Pons (tissue), 1 donor: ENCODE results near the gene C1orf146.
A peak's percentile ranks its signal among the peaks of the same experiment; 100 is the strongest.
"Not testable (repeated sequence)": the region's sequence is repeated elsewhere in the genome, so short reads cannot be mapped to it uniquely, and the experiment has no call there.

Experiments used
- DNase-seq: peaks from one replicate; pipeline ENCODE4 v3.0.0-alpha.2; 2016; ENCODE audit warnings: low spot score

C1orf146 gene, protein sequence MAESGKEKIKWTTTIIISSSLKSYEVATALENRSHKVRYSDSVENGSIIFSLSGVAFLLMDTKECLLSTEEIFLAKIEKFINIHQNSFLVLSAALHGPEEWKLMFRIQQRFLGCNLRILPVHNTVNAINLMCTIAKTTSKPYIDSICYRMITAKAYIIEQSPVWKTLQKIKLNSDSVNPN

DNA sequence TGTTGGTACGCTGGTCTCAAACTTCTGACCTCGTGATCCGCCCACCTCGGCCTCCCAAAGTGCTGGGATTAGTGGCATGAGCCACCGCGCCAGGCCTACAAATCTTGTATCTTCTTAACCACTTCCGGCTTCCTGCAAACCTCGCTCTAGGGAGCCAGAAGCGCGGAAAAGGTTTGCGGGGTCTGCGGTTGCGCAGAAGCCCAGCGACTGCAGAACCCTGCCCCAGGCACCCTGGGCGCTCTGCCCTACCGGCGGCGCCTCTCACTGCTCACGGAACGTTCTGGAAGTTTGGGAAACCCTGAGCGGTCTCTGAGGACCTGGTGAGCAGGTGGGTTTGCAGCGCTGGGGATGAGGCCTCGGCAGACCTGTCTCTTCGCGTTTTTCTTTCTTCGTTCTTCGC lies at the start of gene C1orf146:
C1orf146 (plus strand) TSS at position 195 of the 400 bp plus-strand sequence. CDS start 13,506 bp downstream, outside the sequence.
- DNase-seq = no peak

DNA sequence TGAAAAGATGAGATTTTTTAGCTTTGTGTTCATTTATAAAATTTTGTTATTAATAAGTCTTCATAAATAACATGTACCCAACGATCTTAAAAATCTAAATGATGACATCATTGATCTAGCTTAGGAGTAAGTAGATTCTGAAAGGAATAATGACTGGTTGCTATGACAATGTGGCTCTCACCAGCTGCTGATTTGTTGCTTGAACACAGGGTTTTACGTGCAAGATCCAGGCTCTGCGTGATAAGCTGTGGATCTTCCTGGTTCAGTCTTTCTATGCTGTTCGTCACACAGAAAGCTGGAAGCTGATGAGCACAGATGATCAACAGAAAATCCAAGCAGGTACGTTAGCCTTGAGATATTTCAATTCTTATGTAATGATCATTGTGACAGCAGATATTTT lies 49.1 kb upstream of the C1orf146 start:
- DNase-seq = peak; percentile 42

DNA sequence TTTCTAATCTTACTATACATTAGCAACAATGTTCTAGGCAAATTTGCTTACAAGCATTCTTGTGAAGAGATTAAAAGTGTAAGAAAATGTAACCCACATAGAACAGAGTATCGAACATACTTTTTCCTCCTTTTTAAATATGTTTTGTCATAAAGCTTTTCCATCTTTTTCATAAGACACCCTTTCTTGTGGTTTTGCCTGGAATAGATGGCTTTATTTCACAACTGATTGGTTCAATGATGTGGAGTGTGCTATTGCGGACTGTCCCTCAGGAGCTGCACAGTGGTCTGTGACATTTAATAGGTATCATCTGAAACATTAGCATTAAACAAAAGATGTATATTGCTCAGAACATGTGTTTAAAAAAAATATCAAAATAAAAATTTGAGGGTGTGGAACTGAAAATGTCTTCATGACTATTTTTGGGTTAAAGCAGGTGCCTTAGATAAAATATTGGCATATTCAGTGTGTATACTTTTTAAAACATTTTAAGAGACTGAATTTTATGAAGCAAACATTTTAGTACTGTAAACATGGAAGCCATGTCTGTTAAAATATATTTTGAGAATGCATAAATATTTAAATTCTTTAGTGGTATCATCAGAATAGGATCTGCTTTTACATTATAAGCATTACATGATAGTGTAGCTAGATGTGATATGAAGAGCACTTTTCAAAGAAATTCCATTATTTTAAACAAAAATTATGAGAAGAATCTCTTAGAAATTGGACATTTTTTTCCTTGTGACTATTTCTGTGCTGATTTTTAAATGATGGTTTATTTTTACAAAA lies 48.3 kb upstream of the C1orf146 start:
- peak; percentile 5 for DNase-seq

DNA sequence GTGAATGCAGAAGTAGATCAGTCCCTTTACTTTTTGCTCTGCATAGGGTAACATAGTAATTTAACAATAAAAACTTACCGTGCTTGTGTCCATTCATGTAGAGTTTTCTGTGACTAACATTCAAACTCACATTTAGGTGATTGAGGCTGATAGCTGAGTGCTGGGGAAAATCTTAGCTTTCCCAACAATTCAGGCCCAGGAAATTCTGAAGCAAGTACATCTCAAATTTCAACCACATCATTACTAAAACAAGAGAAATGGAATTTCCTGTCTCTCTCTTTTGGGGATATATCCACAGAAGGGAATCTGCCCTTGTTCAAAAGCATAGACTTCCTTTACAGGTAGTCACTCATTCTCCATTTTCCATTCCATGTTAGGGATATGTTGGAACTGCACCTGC lies 33.1 kb upstream of the C1orf146 start:
- no peak for DNase-seq

DNA sequence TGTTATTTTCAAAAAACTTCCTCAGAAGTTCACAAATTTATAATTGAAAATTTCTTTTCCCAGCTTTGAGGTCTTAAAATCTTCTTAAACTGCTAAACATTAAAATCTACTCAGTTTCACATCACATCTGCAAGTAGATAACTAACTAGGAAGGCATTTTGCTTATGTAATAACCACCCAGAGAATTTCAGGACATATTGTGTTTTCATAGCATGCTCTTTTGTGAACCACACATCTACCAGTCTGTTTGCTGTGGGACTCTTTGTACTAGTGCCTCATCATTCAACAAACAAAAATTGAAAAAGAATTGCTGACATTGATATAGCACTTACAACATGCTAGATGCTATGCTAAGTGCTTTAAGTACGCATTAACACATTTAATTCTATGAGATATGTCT lies 31.6 kb upstream of the C1orf146 start:
- no peak for DNase-seq

DNA sequence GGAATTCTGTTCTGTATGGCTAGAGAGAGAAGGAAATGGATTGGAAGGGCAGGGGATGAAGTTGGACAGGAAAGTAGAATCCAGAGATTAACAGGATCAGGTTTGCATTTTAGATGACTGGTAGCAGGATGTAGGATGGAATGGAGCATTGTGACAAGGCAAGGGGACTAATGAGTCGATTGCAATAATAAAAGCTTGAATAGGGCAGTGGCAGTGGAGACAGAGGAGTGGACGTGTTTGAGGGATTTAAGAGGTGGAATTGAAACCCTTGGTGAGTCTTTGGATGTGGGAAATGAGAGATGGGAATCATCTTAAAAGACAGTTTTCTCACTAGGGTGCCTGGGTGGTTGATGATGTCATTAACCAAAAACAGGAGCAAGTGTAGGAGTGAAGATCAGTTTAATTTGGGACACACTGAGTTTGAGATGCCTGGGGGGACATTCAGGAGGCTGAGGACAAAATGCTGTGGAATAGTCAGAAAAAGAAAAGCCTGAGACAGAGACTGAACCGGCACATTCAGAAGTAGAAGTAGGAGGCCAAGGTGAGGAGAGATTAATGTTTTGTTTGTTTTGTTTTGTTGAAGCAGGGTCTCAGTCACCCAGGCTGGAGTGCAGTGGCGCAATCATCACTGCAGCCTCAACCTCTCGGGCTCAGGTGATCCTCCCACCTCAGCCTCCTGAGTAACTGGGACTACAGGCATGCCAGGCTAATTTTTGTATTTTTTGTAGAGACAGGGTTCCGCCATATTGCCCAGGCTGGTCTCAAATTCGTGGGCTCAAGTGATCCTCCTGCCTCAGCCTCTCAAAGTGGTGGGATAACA lies 29.1 kb upstream of the C1orf146 start:
- no peak for DNase-seq

DNA sequence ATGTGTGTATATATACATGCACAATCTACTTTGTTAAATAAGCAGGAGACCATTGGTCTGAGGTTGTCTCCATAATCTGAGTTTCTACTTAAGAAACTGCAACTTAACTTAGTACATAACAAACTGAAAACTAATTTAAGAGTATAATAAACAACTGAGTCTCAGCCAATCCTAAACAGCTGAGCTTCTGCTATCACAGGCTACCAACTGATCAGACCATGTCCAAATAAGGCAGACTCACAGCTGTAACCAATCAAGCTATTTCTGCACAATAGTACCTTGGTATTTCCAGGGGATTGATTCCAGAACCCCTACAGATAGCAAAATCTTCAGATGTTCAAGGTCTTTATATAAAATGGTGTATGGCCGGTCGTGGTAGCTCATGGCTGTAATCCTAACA lies 26.0 kb upstream of the C1orf146 start:
- DNase-seq = no peak

DNA sequence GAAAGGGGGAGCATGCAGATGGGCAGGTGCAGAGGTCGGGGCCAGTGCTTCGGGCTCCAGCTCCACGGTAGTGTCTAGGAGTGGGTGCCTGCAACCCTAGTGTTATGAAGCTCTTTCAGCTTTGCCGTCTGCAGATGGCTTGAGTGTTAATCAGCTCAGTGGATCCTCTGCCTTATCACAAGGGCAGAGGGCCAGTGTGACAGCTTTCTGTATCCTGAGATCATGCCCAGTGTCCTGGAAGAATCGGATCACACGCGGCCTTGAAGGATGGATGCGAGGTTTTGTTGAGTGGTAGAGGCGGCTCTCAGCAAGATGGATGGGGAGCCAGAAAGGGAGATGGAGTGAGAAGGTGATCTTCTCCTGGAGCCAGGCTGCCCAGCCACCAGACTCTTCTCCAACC lies 25.5 kb upstream of the C1orf146 start:
- no peak for DNase-seq

DNA sequence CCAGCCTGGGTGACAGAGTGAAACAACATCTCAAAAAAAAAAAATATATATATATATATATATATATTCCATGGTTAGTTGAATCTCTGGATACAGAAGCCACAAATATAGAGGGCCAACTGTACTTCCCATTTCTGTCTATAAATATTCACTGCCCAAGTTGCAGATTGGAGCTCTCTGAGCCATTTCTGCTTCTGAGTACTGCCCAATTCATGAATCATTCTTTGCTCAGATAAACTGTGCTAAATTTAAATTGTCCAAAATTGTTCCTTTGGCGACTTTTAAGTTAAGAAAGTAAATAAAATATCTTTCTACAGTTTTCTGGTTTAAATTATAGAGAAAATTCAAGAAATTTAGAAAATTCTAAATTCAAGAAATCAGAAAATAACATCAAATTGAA lies 23.2 kb upstream of the C1orf146 start:
- no peak for DNase-seq

DNA sequence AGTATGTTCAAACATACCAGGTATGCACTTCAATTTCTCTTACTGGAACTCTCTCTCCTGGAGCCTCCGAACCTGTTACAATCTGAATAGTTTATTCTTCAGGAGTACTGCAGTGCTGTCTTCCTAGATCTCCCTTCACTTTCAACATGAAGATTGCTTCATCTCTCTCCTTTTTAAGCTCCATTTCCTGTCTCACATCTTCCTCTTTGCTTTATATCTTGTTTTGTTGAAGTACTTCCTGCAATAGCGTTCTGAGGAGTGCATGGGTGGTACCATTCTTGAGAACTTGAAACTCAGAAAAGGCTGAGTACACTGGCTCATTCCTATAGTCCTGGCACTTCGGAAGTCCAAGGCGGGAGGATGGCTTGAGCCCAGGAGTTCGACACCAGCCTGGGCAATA lies 15.7 kb upstream of the C1orf146 start:
- no peak for DNase-seq

DNA sequence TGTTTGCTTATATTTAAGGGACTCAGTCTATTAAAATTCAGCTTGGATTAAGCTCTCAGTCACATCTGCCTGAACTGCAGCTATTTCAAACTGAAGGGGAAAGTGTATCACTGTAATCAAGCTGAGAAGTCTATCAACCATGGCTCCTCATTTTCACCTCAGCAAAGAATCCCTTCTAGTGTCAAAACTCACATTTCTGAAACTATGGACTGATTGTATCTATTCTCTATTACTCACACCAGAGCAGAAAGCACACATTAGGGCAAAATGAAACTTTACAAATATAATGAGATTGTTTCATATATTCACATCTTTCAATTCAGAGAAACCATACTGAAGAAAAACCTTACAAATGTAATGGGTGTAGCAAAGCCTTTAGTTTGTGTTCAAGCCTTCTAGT lies 14.6 kb upstream of the C1orf146 start:
- DNase-seq = no peak

DNA sequence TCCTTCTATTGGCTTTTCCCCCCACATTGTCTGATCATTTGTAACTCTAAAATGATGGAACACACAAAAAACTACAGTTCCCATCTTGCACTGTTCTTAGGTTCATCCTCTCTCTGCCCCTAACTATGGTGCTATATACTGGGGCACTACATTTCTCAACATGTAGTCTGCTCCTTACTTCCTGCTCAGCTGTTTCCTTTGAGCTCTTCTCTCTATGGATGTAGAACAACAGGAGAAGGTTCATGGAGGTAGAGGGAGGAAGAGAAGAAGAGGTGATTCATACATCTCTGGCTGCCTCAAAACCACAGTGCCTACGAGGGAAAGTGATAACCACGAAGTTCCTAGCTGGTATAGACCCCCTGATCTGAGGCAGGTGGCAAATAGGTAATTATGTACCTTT lies 7.0 kb upstream of the C1orf146 start:
- no peak for DNase-seq

DNA sequence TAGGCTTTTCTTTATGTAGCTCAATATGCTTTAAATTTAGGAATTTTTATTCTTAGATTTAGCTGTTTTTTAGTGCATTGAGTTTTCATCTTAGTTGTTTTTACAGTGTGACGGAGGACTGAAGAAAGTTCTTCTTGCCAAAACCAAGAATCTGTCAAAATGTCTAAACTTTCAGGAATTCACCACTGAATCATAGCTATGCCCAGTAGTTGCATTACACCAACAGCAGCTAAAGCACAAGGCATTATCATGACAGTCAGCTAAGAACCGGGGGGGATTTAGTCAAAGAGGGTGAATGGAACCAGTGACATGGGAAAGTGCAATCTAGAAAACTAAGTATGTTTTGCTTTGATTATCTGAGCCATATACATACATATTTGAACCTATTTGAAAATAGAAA lies 6.5 kb upstream of the C1orf146 start:
- DNase-seq = no peak

DNA sequence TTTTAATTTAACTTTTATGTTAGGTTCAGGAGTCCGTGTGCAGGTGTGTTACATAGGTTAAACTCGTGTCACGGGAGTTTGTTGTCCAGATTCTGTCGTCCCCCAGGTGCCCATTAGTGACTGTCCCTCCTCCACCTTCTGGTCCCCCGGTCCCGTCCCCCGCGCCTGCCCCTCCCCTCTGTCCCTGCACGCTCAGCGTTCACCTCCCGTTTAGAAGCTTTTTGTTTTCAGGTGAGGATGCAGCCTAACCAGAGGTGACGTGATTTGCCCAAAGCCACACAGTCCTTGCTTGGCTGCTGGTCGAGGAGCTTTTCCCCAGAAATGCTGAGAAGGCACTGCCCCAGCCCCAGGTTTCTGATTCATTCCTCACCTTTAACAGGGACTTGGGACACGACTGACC lies 844 bp downstream of the C1orf146 start:
- no peak for DNase-seq

DNA sequence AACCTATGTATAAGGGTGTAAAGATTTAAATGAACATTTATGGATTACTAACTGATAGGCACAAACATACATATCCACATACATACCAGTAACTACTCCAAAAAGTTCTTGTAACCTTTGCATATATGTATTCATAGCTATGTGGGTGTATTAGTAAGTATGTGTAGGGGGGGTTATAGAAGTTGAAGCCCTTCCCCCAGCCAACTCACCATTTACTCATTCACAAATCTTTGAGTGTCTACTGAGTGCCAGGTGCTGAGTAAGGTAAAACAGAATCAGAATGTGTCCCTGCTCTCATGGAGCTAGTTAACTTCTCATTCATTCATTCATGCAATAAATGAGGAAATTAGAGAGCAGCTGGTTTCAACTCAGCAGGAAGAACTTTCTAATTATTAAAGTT lies 1.3 kb downstream of the C1orf146 start:
- no peak for DNase-seq

DNA sequence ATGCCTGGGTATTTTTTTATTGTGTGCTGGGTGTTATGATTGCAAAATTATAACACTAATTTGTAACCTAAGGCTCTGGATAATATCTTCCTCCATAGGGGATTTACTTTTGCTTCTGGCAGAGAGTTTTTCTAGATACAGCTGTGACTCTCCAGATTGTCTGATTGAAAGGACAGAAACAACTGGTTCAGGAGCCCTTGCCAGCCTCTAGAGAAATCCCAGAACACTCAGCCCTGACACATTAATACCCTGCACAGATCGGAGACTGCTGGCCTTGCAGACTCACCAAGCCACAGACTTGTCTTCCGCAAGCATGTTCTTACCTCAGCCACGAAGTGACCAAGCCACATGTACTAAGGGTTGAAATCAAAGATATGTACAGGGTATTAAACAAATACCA lies 10.7 kb downstream of the C1orf146 start:
- DNase-seq = no peak

DNA sequence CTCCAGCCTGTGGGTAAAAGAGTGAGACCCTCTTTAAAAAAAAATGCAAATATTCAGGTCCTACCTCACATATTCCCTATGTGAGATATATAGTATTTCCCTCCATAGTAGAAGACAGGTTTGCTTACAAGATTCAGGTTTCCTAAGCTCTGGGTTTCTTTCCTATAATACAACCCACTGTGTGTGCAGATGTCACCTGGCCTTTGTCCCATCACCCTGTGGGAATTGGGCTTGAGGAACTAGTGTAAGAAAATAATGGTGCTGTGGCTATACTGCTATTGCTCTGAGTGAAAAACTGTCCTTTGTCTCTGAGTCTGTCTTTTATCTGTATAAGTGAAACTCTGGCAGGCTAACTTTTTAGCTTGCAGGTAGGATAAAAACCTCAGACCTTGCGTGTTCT lies 13.0 kb downstream of the C1orf146 start:
- peak; percentile 7 for DNase-seq

DNA sequence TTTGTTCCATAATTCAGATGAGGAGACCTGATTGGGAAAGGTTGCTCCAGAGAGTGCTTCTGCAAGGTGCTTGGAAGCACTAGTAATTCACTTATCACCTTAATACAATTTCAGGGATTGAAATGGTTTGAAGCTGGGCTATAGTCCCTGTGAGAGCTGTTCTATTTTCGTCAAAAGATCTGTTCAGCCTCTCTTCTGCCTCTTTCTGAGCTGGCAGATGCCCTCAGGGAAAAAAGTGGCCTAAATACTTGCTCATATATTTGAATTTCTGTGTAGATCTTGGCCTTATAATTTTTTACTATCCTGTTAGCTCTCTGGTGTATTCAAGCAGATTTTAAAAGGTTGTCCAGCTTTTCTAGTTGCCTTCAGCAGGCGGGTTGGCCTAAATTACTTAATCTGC lies 22.3 kb downstream of the C1orf146 start:
- DNase-seq = no peak

DNA sequence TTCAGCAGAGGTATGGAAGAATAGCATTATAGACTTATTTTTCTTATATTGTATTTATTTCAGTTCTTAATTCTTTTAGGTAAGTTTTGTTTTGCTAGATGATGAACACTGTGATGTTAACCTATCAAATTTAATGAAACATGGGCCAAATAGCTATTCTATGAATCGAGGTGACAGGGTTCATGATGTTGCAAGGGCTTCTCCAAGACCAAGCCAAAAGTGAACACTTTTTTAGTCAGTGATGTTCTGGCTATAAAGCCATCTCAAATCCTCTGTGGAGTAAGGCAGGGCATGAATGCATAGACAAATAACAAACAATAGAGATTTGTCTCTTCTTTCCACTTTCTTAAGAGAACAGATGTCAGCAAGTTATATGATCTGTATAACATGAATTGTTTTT lies 26.7 kb downstream of the C1orf146 start:
- no peak for DNase-seq

DNA sequence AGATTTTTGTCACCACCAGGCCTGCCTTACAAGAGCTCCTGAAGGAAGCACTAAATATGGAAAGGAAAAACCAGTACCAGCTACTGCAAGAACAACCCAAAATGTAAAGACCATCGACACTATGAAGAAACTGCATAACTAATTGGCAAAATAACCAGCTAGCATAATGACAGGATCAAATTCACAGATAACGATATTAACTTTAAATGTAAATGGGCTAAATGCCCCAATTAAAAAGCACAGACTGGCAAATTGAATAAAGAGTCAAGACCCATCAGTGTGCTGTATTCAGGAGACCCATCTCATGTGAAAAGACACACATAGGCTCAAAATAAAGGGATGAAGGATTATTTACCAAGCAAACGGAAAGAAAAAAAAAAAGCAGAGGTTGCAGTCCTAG lies 37.0 kb downstream of the C1orf146 start:
- not testable (repeated sequence) for DNase-seq

DNA sequence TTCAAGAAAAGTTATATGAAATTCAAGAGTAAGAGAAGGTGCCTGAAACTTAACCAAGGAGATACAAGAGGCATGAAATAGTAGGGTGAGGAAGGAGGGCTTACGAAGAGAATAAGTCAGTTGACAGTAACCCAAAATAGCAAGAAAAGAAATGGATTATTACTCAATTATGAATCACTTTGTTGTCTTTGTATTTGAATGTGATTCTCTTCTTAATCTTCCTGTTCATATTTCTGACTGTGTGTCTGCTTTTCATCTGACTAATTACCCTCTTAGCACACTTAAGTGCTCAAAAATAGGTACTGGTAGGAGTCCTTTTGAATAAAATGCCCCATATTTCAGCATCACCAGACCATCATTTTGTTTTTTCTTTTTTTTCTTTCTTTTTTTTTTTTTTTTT lies 41.6 kb downstream of the C1orf146 start:
- no peak for DNase-seq

DNA sequence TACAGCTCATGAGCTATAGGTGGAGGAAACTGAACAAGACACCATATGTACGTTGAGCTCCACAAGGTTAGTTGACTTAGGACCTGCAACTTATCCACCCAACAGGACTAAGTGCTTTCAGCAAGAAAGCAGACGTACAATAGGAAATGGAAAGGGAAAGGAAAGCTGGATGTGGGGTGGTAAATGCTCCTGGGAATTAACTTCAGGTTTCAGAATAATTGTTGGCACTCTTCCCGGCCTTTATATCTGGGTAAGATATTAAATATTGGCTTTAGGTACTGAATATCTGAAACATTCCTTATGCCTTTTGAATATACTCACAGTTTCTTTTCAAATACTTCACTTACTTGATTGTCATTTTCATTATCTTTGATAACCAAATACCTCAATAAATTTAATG lies 44.8 kb downstream of the C1orf146 start:
- no peak for DNase-seq

DNA sequence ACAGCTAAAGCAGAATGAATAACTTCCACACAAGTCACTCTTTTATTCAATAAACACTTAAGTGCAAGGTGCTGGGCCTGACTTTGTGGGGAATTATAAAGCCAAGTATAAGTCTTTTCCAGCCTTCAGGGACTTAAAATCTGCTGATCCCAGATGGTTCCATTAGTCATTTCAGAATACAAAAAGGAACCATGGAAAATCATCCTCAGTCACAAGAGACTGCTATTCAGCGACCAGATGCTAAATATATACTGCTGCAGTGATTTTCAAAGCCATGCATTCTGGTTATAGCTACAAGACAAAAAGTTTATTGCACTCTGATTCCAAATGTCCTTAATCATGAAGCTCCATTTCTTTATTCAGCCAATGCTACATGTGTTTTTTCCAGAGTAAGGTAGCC lies 55.3 kb downstream of the C1orf146 start:
- DNase-seq = no peak
